Activated CD4-positive, alpha-beta T cell treated with anti-CD3 and anti-CD28 coated beads for 36 hours (primary cell): ENCODE measurements around the gene PTCD2. TPM values are rescaled to one million over a fixed set of nuclear protein-coding genes. Genes with fewer than 3 reads are reported as not detected.
"Not testable (repeated sequence)": the region's sequence is repeated elsewhere in the genome, so short reads cannot be mapped to it uniquely, and the experiment has no call there.

Experiments used
- ATAC-seq: fragments of 200-7000 bp; cut with Tn5 transposase; one replicate; pipeline ENCODE4 v1.10.0; 2021; ENCODE audit warnings: mild to moderate bottlenecking, moderate library complexity
- CTCF ChIA-PET: fragments of 350-600 bp; sonication (Branson Sonifier 250); formaldehyde crosslinking; loops from one replicate; lab custom pipeline; 2021; ENCODE audit warnings: antibody characterized with exemption; lab: Charles Lee
- POLR2A ChIA-PET: fragments of 350-600 bp; sonication (Branson Sonifier 250); formaldehyde crosslinking; loops from one replicate; lab custom pipeline; 2021; ENCODE audit warnings: antibody characterized with exemption, inconsistent platforms; lab: Charles Lee
- DNase-seq: peaks from one replicate; pipeline ENCODE4 v3.0.0-alpha.2; 2020
- H3K27ac Mint-ChIP-seq: one replicate; pipeline ENCODE4 v1.8.0; 2021; ENCODE audit warnings: mixed read lengths
- H3K27me3 Mint-ChIP-seq: one replicate; pipeline ENCODE4 v1.8.0; 2021; ENCODE audit warnings: mixed read lengths
- H3K36me3 Mint-ChIP-seq: one replicate; pipeline ENCODE4 v1.8.0; 2021; ENCODE audit warnings: low read depth, mixed read lengths
- H3K4me1 Mint-ChIP-seq: one replicate; pipeline ENCODE4 v1.8.0; 2021; ENCODE audit warnings: mixed read lengths
- H3K4me3 Mint-ChIP-seq: one replicate; pipeline ENCODE4 v1.8.0; 2021; ENCODE audit warnings: mild to moderate bottlenecking, moderate library complexity, mixed read lengths
- H3K9me3 Mint-ChIP-seq: one replicate; pipeline ENCODE4 v1.8.0; 2021; ENCODE audit warnings: low read depth, mixed read lengths
- intact Hi-C, 2 experiments: fragments of 100-400 bp; cut with DNase I in 1 of 2; cut with micrococcal nuclease in 1 of 2; formaldehyde crosslinking; loops; one replicate each; pipeline versions ENCODE4 v1.14.2 to v1.15.1; 2022 to 2024; cut with DNase I, micrococcal nuclease
- total RNA-seq, 2 experiments: library from RNA; stranded (reverse); gene quantifications; one replicate each; pipeline ENCODE4 v1.2.3, GENCODE V29; 2021

The PTCD2 gene
- total RNA-seq, 2 experiments from 2014 or later, result 10.4 to 14.1 TPM

DNA sequence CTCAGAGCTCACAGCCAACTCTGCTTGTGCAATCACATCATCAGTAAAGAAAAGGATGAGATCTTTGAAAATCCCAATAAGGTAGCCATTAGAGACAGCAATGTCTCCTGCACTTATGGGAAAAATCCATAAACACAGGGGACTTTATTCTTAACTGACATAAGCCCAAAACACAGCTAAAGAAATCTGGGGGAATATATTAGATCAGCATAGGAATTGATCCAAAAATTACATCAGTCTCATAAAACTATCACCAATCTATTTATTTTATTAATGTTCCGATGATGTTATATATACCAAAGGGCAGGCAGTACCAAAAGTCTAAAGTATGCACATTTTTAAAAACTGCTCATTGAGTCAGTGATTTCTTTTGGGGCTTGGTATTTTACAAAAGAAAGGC lies 7.0 kb upstream of the PTCD2 start:
- Mint-ChIP-seq H3K4me1 (peaks cover 34% of the 10 kb centered on the region), H3K9me3 (no peaks in the 10 kb centered on the region), H3K27me3 (no peaks in the 10 kb centered on the region), H3K27ac (no peak overlapping the region), H3K36me3 (peaks cover 45% of the 10 kb centered on the region), H3K4me3 (no peak overlapping the region)
- ATAC-seq (no peak), DNase-seq (no peak)
- POLR2A ChIA-PET, result no interaction called here
- intact Hi-C loops, result no loop called here
- CTCF ChIA-PET, result no interaction called here

DNA sequence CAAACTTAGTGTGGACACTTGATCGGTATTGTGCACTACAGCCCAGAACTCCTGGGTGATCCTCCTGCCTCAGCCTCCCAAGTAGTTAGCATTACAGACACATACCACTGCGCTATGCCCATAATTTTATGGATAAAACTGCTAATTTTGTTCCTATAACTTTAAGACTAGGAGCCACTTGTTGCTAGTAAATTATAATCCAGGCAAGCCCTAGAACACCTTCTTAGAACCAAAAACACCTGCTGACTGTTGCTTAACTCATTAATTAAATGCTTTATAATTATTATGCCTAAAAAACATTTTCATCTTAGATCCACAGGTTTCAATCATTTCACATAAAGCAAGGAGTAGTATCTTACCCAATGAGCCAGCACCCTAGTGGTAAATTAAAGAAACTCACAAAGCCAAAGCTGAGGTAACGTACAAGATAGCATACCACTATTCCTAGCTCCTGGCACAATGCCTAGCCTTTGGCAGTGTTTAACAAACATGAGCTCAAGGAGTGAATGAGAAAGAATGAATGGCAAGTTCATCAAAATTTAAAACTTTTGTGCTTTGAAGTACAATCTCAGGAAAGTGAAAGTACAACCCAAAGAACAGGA lies 5.5 kb upstream of the PTCD2 start:
- no peaks in the 10 kb centered on the region for H3K9me3 Mint-ChIP-seq
- POLR2A ChIA-PET, result no interaction called here
- no peak for ATAC-seq
- peak overlapping the region; percentile 4 for H3K27ac Mint-ChIP-seq
- peaks cover 33% of the 10 kb centered on the region for H3K4me1 Mint-ChIP-seq
- no peak overlapping the region for H3K4me3 Mint-ChIP-seq
- intact Hi-C loops, result no loop called here
- H3K36me3 Mint-ChIP-seq, result peaks cover 35% of the 10 kb centered on the region
- DNase-seq, result no peak
- no peaks in the 10 kb centered on the region for H3K27me3 Mint-ChIP-seq
- CTCF ChIA-PET, result interaction anchor here (0.7 to 1.8 kb wide), 4 partner anchors 9 to 799 kb away, joined by 3 to 7 read pairs (median 3); no protein-coding TSS in a partner anchor

DNA sequence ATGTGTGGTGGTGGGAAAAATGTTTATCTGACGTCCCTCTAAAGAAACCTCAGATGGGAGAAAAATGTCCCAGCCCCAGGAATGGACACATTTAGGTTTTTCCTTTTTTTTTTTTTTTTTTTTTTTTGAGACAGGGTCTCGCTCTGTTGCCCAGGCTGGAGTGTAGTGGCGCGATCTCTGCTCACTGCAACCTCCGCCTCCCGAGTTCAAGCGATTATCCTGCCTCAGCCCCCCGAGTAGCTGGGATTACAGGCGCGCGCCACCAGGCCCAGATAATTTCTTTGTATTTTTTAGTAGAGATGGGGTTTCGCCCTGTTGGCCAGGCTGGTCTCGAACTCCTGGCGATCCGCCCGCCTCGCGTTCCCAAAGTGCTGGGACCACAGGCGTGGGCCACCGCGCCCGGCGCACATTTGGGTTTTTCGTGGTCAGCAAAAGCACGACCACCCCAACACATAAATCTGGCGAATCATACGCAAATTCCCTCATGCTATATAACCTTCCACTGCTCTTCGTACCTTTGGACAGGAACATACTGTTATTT lies 668 bp upstream of the PTCD2 start:
- ATAC-seq (peak; percentile 0), DNase-seq (peak; percentile 49)
- Mint-ChIP-seq H3K4me1 (peaks cover 44% of the 10 kb centered on the region), H3K36me3 (peaks cover 39% of the 10 kb centered on the region), H3K4me3 (peak overlapping the region; percentile 99), H3K27ac (peak overlapping the region; percentile 93)
- ChIA-PET POLR2A (interaction anchor here (0.7 to 1.4 kb wide), 7 partner anchors 11 to 732 kb away, joined by 3 to 10 read pairs (median 3); partner anchors contain the start of gene MCCC2), CTCF (interaction anchor here (0.6 to 4.6 kb wide), 4 partner anchors 9 to 14 kb away, joined by 3 to 39 read pairs (median 5); no protein-coding TSS in a partner anchor)
- H3K9me3 Mint-ChIP-seq, H3K27me3 Mint-ChIP-seq, intact Hi-C loops: not testable (repeated sequence)

DNA sequence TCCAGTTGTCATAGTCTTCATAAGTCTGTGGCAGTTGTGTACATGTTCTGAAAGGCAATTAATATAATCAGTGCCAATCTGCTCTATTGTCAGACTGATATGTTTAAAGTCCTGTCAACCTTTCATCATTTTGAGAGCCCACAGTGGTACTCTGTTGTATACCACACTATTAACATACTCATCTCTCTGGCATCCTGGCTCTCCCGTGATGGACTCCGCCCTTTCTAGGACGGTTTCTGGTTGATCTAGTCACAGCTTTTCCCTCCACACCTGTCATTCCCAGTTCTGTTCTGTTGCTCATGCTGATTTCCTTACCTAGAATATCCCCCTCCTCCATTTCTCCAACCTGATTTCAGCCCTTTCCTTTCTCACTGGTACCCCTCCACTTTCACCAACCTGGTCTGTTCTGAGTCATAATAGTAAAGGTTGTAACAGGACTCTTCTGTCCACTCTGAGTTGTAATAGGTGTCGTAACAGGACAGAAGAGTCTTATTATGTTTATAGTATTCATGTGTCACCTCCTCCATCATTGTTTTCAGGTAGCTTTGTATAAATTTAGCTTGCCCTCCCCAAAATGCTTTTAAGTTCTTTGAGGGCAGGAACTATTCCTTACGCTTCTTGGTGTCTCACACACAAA lies 4.1 kb downstream of the PTCD2 start:
- peaks cover 51% of the 10 kb centered on the region for H3K36me3 Mint-ChIP-seq
- H3K27ac Mint-ChIP-seq, result no peak overlapping the region
- CTCF ChIA-PET, result interaction anchor here (1.0 kb wide), 1 partner anchor 18 kb away, joined by 3 read pairs; no protein-coding TSS in a partner anchor

DNA sequence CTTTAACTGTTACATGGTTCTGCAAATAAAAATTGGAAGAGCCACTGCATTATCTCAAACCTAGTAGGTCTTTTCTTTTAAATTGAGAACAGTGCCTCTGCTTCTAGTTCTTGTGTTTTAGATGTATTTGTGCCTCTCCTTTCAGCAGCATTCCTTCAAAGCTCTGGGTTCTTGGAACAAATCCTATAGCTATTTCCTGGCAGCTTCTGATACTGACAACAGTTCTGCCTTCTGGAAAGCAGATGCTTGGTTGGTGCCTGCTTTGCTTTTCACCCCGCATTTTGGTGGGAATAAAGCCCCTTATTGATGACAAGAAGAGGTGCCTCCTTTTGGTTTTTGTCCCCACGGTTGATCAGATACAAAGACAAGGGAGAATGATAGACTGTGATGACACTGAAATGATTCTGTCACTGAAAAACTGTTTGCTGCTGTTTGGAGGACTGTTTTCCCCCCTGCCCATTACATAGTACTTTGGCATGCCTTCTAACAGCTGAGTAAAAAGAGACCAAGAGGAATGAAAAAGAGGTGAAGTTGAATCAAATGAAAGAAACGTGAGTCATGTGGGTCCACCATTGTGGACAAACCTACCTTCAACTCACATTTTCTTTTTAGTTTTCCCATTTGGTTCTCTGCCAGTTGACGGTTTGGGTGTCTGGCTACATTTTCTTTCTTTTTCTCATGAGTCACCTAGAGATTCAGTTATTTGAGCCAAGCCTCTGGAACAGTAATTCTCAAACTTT lies 5.6 kb downstream of the PTCD2 start:
- intact Hi-C loops, result no loop called here
- ATAC-seq (no peak), DNase-seq (no peak)
- Mint-ChIP-seq H3K27me3 (no peaks in the 10 kb centered on the region), H3K4me3 (no peak overlapping the region), H3K9me3 (no peaks in the 10 kb centered on the region), H3K36me3 (peaks cover 58% of the 10 kb centered on the region), H3K4me1 (peaks cover 19% of the 10 kb centered on the region), H3K27ac (no peak overlapping the region)
- CTCF ChIA-PET, result no interaction called here
- POLR2A ChIA-PET, result no interaction called here

More for the DNA sequence above, 4.1 kb downstream of the PTCD2 start:
- Mint-ChIP-seq H3K4me3 (no peak overlapping the region), H3K4me1 (peaks cover 19% of the 10 kb centered on the region), H3K9me3 (no peaks in the 10 kb centered on the region), H3K27me3 (no peaks in the 10 kb centered on the region)
- DNase-seq (no peak), ATAC-seq (no peak)
- POLR2A ChIA-PET, result no interaction called here
- intact Hi-C loops, result loop anchor here in 1 of 2 experiments (5.0 kb wide), 1 partner anchor 523 kb away; no protein-coding TSS in a partner anchor

DNA sequence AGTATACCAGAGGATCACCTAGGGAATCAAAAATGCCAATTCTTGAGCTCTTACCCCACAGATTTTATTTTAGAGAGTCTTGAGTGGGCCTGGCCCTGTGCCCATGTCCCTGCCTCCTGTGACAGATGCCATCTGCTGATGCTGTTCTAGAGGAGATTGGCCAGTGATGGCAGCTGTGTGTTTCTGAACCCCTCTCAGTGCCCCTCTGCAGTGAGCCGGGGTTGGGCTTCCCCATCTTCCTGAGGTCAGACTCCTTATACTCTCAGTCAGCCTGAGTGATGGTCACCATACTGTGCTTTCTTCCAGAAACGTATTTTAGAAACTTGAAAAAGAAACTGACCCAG lies 6.1 kb downstream of the PTCD2 start:
- no peaks in the 10 kb centered on the region for H3K9me3 Mint-ChIP-seq
- CTCF ChIA-PET, result no interaction called here
- ATAC-seq, result no peak
- peak overlapping the region; percentile 21 for H3K27ac Mint-ChIP-seq
- peaks cover 15% of the 10 kb centered on the region for H3K4me1 Mint-ChIP-seq
- no peak for DNase-seq
- POLR2A ChIA-PET, result no interaction called here
- H3K4me3 Mint-ChIP-seq, result no peak overlapping the region
- intact Hi-C loops, result no loop called here
- no peaks in the 10 kb centered on the region for H3K27me3 Mint-ChIP-seq
- peaks cover 64% of the 10 kb centered on the region for H3K36me3 Mint-ChIP-seq

DNA sequence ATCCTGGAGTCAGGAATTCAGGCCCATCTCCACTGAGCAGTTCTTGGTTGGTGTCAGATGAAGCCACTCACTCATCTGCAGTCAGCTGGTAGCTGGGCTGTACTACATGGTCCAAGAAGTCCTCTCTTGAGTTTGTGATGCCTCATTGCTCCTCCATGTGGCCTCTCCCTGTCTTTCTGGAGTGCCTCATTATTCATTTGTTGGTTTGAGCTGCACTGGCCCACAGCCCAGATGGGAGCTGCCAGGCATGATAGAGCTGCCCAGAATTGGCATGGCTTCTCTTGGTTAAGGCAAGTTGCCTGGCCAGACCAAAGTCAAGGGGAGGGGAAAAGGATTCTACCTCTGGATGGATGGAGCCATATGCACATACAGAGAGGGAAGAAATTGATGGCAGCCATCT lies 8.0 kb downstream of the PTCD2 start:
- no peaks in the 10 kb centered on the region for H3K27me3 Mint-ChIP-seq
- DNase-seq (no peak), ATAC-seq (no peak)
- CTCF ChIA-PET, result interaction anchor here (0.6 kb wide), 1 partner anchor 545 kb away, joined by 3 read pairs; no protein-coding TSS in a partner anchor
- no peak overlapping the region for H3K27ac Mint-ChIP-seq
- H3K36me3 Mint-ChIP-seq, result peaks cover 64% of the 10 kb centered on the region
- intact Hi-C loops, result no loop called here
- POLR2A ChIA-PET, result interaction anchor here (0.6 kb wide), 1 partner anchor 40 kb away, joined by 3 read pairs; no protein-coding TSS in a partner anchor
- H3K4me3 Mint-ChIP-seq, result no peak overlapping the region
- H3K9me3 Mint-ChIP-seq, result no peaks in the 10 kb centered on the region
- H3K4me1 Mint-ChIP-seq, result peaks cover 7% of the 10 kb centered on the region

DNA sequence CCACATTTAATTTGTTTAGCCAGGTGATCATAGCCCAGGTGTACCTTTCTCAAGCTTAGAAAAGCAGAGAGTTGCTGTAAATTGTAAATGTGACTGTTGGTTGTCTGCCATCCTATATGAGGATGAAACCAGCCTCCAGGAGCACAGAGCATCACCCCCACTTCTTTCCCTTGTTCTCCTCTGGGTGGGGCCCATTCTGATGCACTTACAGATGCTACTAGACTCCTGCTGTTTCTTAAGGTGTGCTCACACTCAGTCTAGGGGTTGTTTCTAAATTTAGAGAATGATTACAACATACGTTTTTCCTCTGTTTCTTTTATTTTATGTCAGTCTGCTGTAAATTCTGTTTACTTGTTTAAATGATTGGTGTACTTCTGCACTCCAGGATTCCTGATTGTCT lies 10.5 kb downstream of the PTCD2 start:
- no peaks in the 10 kb centered on the region for H3K9me3 Mint-ChIP-seq
- H3K27me3 Mint-ChIP-seq, result no peaks in the 10 kb centered on the region
- H3K4me3 Mint-ChIP-seq, result no peak overlapping the region
- ChIA-PET POLR2A (no interaction called here), CTCF (interaction anchor here (0.7 kb wide), 1 partner anchor 62 kb away, joined by 3 read pairs; no protein-coding TSS in a partner anchor)
- no peak for ATAC-seq
- intact Hi-C loops, result no loop called here
- H3K4me1 Mint-ChIP-seq, result peaks cover 2% of the 10 kb centered on the region
- H3K27ac Mint-ChIP-seq, result no peak overlapping the region
- H3K36me3 Mint-ChIP-seq, result peaks cover 50% of the 10 kb centered on the region
- DNase-seq, result no peak

DNA sequence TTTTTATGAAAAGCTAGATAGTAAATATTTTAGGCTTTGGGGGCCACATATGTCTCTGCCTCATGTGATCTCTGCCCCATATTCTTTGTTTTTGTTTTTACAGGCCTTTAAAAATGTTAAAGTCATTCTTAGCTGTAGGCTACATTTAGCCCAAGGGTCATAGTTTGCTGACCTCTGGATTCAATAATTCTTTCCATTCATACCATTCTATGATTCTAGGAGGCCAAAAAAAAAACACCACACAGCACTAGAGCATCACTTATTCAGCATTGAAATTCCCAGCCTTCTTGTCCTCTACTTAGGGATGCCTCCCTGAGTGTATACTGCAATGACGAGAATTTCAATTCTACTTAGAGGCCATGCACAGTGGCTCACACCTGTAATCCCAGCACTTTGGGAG lies 17.0 kb downstream of the PTCD2 start:
- Mint-ChIP-seq H3K27ac (no peak overlapping the region), H3K9me3 (no peaks in the 10 kb centered on the region), H3K36me3 (peaks cover 38% of the 10 kb centered on the region), H3K4me3 (no peak overlapping the region), H3K4me1 (no peaks in the 10 kb centered on the region), H3K27me3 (no peaks in the 10 kb centered on the region)
- ATAC-seq (no peak), DNase-seq (no peak)
- intact Hi-C loops, result no loop called here
- POLR2A ChIA-PET, result no interaction called here
- CTCF ChIA-PET, result interaction anchor here (0.7 kb wide), 1 partner anchor 570 kb away, joined by 3 read pairs; no protein-coding TSS in a partner anchor

DNA sequence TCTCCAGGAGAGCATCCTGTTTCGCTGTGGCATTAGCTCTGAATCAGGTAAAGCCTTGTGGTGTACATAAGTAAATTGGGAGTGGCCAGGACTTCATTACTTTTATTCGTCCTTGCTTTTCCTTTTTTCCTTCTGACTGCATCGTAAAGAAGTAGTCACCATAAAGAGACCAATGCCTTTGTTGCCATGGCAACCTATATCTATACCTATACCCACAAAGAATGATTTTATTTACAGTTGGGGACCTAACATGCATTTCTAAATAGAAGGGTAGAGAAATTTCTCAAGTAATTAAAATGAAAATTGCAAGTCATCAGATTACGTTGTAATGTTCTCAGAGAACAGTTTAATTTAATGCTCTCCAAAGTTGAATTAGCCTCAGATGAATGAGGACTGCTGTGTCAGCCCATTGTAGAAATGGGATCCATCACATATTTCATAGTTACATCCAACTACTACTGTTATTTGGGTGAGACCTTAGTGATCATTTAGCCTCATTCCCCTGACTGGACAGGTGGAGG lies 18.6 kb downstream of the PTCD2 start:
- H3K9me3 Mint-ChIP-seq, result no peaks in the 10 kb centered on the region
- H3K36me3 Mint-ChIP-seq, result peaks cover 43% of the 10 kb centered on the region
- intact Hi-C loops, result no loop called here
- no peaks in the 10 kb centered on the region for H3K4me1 Mint-ChIP-seq
- ATAC-seq, result no peak
- DNase-seq, result no peak
- ChIA-PET POLR2A (interaction anchor here (0.6 kb wide), 1 partner anchor 274 kb away, joined by 3 read pairs; no protein-coding TSS in a partner anchor), CTCF (interaction anchor here (0.7 kb wide), 1 partner anchor 253 kb away, joined by 3 read pairs; no protein-coding TSS in a partner anchor)
- no peak overlapping the region for H3K4me3 Mint-ChIP-seq
- no peak overlapping the region for H3K27ac Mint-ChIP-seq
- H3K27me3 Mint-ChIP-seq, result no peaks in the 10 kb centered on the region

DNA sequence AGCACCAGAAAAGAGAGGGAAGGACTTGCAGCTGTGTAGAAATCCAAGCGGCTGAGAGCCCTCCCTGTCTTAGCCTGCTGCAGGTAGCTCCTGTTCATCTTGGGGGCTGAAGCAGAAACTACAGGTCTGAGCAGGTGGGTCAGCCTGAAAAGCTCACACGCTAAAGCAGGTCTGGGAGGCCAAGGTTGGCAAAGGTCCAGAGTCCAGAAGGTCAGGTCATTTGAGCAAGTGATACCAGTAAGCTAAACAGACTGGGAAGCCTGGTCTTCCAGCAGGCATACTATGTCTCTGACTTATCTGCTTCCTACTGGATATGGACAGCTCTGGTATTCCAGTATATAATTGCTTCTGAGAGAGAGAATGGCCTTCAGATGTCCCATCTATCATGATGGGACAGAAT lies 26.2 kb downstream of the PTCD2 start:
- ChIA-PET CTCF (no interaction called here), POLR2A (no interaction called here)
- H3K36me3 Mint-ChIP-seq, result peaks cover 56% of the 10 kb centered on the region
- H3K27ac Mint-ChIP-seq, result peak overlapping the region; percentile 29
- no peak overlapping the region for H3K4me3 Mint-ChIP-seq
- no peak for DNase-seq
- no peaks in the 10 kb centered on the region for H3K9me3 Mint-ChIP-seq
- H3K4me1 Mint-ChIP-seq, result peaks cover 37% of the 10 kb centered on the region
- no peak for ATAC-seq
- H3K27me3 Mint-ChIP-seq, result no peaks in the 10 kb centered on the region
- intact Hi-C loops, result loop anchor here (2.0 to 5.0 kb wide), 2 partner anchors 208 to 209 kb away; no protein-coding TSS in a partner anchor
